ENCODE data around the gene NEMF.
"Not testable (repeated sequence)": the region's sequence is repeated elsewhere in the genome, so short reads cannot be mapped to it uniquely, and the experiment has no call there.

The NEMF gene

GRCh38 chr14:49766839-49767238 lies 85.7 kb downstream of the NEMF start:
- DNase-seq (ENCODE audit: insufficient read length, low spot score): no peak
- FAIRE-seq: no peak

GRCh38 chr14:49761839-49762551 lies 90.6 kb downstream of the NEMF start:
- DNase-seq (ENCODE audit: insufficient read length, low spot score): no peak
- FAIRE-seq: no peak

GRCh38 chr14:49755378-49755777 lies 97.2 kb downstream of the NEMF start:
- DNase-seq (ENCODE audit: insufficient read length, low spot score) (no peak), FAIRE-seq (no peak)

- DNase-seq (ENCODE audit: insufficient read length, low spot score) (no peak), FAIRE-seq (no peak)
These were observed 98.0 kb downstream of the NEMF start for GRCh38 chr14:49754570-49755097.

- not testable (repeated sequence) for FAIRE-seq; DNase-seq (ENCODE audit: insufficient read length, low spot score)
These were observed 106.1 kb downstream of the NEMF start for GRCh38 chr14:49746476-49746875.

- no peak for DNase-seq (ENCODE audit: insufficient read length, low spot score)
- no peak for FAIRE-seq
These were observed 107.4 kb downstream of the NEMF start for GRCh38 chr14:49745191-49745590.

GRCh38 chr14:49735669-49736068 lies 116.9 kb downstream of the NEMF start:
- FAIRE-seq; DNase-seq (ENCODE audit: insufficient read length, low spot score): not testable (repeated sequence)

GRCh38 chr14:49733836-49734235 lies 118.8 kb downstream of the NEMF start:
- FAIRE-seq: no peak
- DNase-seq (ENCODE audit: insufficient read length, low spot score): no peak

- FAIRE-seq: no peak
- no peak for DNase-seq (ENCODE audit: insufficient read length, low spot score)
These were observed 119.7 kb downstream of the NEMF start for GRCh38 chr14:49732896-49733295.

Data from GM19239 (cell line).